Right cardiac atrium (tissue), 5 donors: ENCODE measurements around the gene ROCK2. TPM values are rescaled to one million over a fixed set of nuclear protein-coding genes. Genes with fewer than 3 reads are reported as not detected.
"Not testable (repeated sequence)": the region's sequence is repeated elsewhere in the genome, so short reads cannot be mapped to it uniquely, and the experiment has no call there.

Experiments used
- ATAC-seq, 2 donors: fragments of 200-7000 bp; cut with Tn5 transposase; one replicate each; pipeline versions ENCODE4 v1.8.0 to v1.9.1; 2020; ENCODE audit warnings: moderate library complexity in 2 of 2, mild to moderate bottlenecking in 1 of 2
- DNase-seq, 3 donors: peaks; one replicate each; pipeline ENCODE4 v3.0.0-alpha.2; 2020
- H3K27ac ChIP-seq: one replicate; pipeline ENCODE4 v1.5.1; 2013; ENCODE audit warnings: mild to moderate bottlenecking, low read length, control low read depth, moderate library complexity
- H3K27me3 ChIP-seq: one replicate; pipeline ENCODE4 v1.6.1; 2013; ENCODE audit not compliant: control insufficient read depth, insufficient read depth
- H3K4me1 ChIP-seq: one replicate; pipeline ENCODE4 v1.6.1; 2013; ENCODE audit warnings: low read length; ENCODE audit not compliant: control insufficient read depth, insufficient read depth
- H3K4me3 ChIP-seq: one replicate; pipeline ENCODE4 v1.5.1; 2013; ENCODE audit warnings: low read length, control low read depth
- H3K9me3 ChIP-seq: one replicate; pipeline ENCODE4 v1.6.1; 2013; ENCODE audit warnings: low read length; ENCODE audit not compliant: control insufficient read depth
- WGBS: extraction: QIAGEN DNeasy Blood & Tissue Kit; methylation state at CpG from one replicate; pipeline ENCODE4 v1.1.7; 2013; 5-methylcytosine and 5-hydroxymethylcytosine counted together
- intact Hi-C, 4 donors: fragments of 100-400 bp; cut with DNase I; formaldehyde crosslinking; loops; one replicate each; pipeline versions ENCODE4 v1.11.0 to v1.14.0; 2022 to 2023
- polyA plus RNA-seq: library from polyadenylated mRNA; stranded (reverse); fragments of 200-250 nt; gene quantifications from one replicate; pipeline ENCODE4 v1.2.3, GENCODE V29; 2013
- total RNA-seq, 4 donors: library from RNA; stranded (reverse); fragmentation: NEBNext Ultra II Directional; extraction: Animal tissue kit (Norgen Biotek cat#: 25700); gene quantifications; one replicate each; pipeline ENCODE4 v1.2.1, GENCODE V29; 2021
- donor health status: healthy with polysubstance abuse.
- donor health status: DM: no; HTN: yes; CAD: no.
- donor health status: DM: no; HTN: no; CAD: no.
- donor health status: DM: no; HTN: yes; CAD: no; lungs with severe emphysema.
- donor health status: DM: yes; HTN: yes; CAD: no.

Gene ROCK2
- total and polyA plus RNA-seq, 5 donors: 10.0 to 60.7 (median 40.4) TPM

DNA sequence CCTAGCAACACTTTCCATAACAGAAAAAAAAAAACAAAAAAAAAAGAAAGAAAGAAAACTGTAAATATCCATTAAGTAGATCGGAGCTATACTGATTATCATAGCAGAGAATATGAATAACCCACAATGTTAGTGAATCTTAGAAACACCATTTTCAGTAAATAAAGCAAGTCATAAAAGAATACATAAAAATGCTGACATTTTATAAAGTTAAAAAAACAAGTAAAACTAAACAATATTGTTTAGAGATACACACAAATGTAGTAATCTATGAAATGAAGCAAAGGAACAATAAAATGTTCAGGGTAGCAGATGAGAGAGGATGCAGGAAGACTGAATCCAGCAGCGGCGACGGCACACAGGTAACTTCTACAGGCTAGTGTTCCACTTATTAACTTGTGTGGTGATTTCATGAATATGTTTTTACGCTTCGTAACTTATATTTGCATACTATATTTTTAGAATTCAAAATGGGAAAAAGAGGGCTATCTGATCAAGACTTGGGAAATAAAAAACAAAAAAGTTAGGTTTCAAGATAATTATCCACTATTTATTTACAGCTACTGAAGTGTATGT, 4.8 kb downstream of the ROCK2 start:
- 75% methylated on average over 6 of the region's 6 CpGs for WGBS
- ATAC-seq (no peak), DNase-seq (no peak)
- intact Hi-C loops: loop anchor here (5.0 to 10.0 kb wide), 4 partner anchors 55 to 105 kb away; no protein-coding TSS in a partner anchor
- no peak overlapping the region for H3K4me3 ChIP-seq
- H3K27me3 ChIP-seq: no peaks in the 10 kb centered on the region
- H3K9me3 ChIP-seq: no peaks in the 10 kb centered on the region
- H3K27ac ChIP-seq: no peak overlapping the region
- peaks cover 1% of the 10 kb centered on the region for H3K4me1 ChIP-seq

- WGBS: 89% methylated on average over 5 of the region's 5 CpGs
- intact Hi-C loops: no loop called here
- Histone ChIP-seq H3K9me3 (no peaks in the 10 kb centered on the region), H3K4me1 (peaks cover 1% of the 10 kb centered on the region), H3K4me3 (no peak overlapping the region), H3K27ac (no peak overlapping the region), H3K27me3 (no peaks in the 10 kb centered on the region)
- no peak for DNase-seq
- no peak for ATAC-seq
These were observed 5.9 kb downstream of the ROCK2 start for GRCh38 chr2:11338580-11338979.

DNA sequence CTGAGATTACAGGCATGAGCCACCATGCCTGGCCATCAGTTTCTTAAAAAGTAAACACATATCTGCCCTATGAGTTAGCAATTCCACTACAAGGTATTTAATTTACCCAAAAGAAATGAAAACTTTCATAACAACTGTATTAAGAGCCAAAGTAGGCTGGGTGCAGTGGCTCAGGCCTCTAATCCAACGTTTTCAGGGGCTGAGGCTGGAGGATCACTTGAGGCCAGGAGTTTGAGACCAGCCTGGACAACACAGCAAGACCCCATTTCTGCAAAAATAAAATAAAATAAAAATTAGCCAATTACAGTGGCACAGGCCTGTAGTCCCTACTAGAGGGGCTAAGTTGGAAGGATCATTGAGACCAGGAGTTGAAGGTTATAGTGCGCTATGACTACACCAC, 6.5 kb downstream of the ROCK2 start:
- 93% methylated on average over 2 of the region's 2 CpGs for WGBS
- no peak overlapping the region for H3K27ac ChIP-seq
- intact Hi-C loops: no loop called here

GRCh38 chr2:11336189-11336588, 8.2 kb downstream of the ROCK2 start:
- no peak for ATAC-seq
- WGBS: 98% methylated on average over 1 of the region's 1 CpG
- Histone ChIP-seq H3K27ac (no peak overlapping the region), H3K4me3 (no peak overlapping the region), H3K4me1 (peaks cover 4% of the 10 kb centered on the region), H3K9me3 (no peaks in the 10 kb centered on the region), H3K27me3 (no peaks in the 10 kb centered on the region)
- no peak for DNase-seq
- intact Hi-C loops: no loop called here

More for the DNA sequence above, 6.5 kb downstream of the ROCK2 start:
- ATAC-seq (no peak), DNase-seq (no peak)
- peaks cover 1% of the 10 kb centered on the region for H3K4me1 ChIP-seq
- H3K4me3 ChIP-seq: no peak overlapping the region
- H3K9me3 ChIP-seq: no peaks in the 10 kb centered on the region
- no peaks in the 10 kb centered on the region for H3K27me3 ChIP-seq

DNA sequence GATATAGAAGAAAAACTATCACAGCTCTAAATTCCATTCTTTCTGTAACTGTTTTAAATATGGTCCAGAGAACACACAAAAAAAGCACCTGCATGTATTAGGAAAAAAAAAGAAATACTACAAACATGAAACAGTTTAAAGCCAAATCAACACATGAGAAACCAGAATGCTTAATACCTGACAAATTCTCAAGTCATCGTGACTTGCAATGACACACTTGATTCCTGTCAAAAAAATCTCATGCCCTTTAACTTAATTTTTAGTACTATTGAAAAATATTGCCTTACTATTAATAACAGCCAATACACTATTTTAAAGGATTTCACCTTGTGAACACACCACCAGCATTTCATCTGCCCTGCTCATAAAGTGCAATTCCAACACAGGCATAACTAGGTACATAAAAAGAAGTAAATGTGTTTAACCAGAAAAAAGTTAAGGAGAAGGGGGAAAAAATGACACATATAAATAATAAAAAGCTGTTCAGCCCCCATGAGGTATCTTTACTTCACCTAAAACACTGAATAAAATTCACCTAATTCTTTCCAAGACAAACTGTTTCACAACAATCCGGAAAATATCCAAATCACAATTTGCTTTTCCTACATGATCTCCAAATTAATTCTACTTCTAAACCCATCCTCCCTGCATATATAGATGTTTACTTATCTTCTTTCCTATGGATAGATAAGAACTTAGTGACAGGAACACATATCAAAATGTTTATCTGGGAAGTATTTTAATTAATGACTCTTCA, 10.8 kb downstream of the ROCK2 start:
- no peak overlapping the region for H3K4me3 ChIP-seq
- ATAC-seq (no peak), DNase-seq (no peak)
- no peak overlapping the region for H3K27ac ChIP-seq
- H3K9me3 ChIP-seq: no peaks in the 10 kb centered on the region
- intact Hi-C loops: no loop called here
- H3K27me3 ChIP-seq: no peaks in the 10 kb centered on the region
- H3K4me1 ChIP-seq: peaks cover 4% of the 10 kb centered on the region
- WGBS: 80% methylated on average over 2 of the region's 2 CpGs

- WGBS: 98% methylated on average over 1 of the region's 1 CpG
- H3K27ac ChIP-seq: no peak overlapping the region
- H3K27me3 ChIP-seq: no peaks in the 10 kb centered on the region
- ATAC-seq (no peak), DNase-seq (no peak)
- H3K4me1 ChIP-seq: peaks cover 2% of the 10 kb centered on the region
- no peak overlapping the region for H3K4me3 ChIP-seq
- H3K9me3 ChIP-seq: no peaks in the 10 kb centered on the region
- intact Hi-C loops: no loop called here
These were observed 11.8 kb downstream of the ROCK2 start for GRCh38 chr2:11332596-11332995.

DNA sequence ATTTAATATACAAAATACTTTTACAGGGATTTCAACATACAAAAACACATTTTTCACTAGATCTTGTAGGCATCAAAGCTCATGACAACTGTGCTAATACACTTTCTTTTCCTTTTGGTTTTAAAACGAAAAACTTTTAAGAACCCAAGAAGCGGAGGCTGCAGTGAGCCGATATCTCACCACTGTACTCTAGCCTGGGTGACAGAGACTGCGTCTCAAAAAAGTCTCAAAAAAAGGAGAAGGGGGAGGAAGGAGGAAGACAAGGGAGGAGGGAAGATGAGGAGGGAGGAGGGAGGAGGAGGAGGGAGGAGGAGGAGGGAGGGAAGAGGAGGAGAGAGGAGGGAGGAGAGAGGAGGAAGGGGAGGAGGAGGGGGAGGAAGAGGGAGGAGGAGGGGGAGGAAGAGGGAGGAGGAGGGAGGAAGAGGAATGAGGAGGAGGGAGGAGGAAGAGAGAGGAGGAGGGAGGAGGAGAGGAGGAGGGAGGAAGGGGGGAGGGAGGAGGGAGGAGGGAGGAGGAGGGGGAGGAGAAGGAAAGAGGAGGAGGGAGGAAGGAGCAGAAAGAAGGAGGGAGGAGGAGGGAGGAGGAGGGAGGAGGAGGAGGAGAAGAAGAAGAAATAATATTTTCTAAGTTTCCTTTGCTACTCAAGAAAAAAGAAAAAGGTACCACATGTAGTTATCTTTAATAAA, 13.8 kb downstream of the ROCK2 start:
- Histone ChIP-seq H3K27ac (no peak overlapping the region), H3K4me3 (peak overlapping the region; percentile 10), H3K27me3 (no peaks in the 10 kb centered on the region), H3K9me3 (no peaks in the 10 kb centered on the region), H3K4me1 (peaks cover 4% of the 10 kb centered on the region)
- ATAC-seq (no peak), DNase-seq (no peak)
- WGBS: 20% methylated on average over 4 of the region's 4 CpGs
- intact Hi-C loops: no loop called here

DNA sequence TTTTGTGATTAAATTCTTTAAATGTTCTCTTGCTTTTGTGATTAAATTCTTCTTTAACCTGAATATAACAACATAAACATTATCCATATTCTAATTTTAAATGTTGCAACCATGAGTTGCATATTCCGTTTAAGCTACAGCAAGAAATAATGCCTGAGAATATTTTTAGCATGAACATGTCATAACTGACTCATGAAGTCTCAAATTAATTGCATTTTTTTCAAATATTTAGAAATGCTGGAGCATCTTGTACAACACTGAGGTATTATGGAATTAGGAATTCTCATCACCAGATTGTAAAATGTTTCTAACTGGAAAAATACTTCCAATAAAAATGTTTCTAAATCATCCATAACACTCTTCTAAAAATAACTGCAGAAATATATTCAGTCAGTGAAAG, 14.7 kb downstream of the ROCK2 start:
- Histone ChIP-seq H3K9me3 (no peaks in the 10 kb centered on the region), H3K27me3 (no peaks in the 10 kb centered on the region), H3K4me3 (no peak overlapping the region), H3K4me1 (peaks cover 4% of the 10 kb centered on the region), H3K27ac (no peak overlapping the region)
- WGBS: 11% methylated on average over 1 of the region's 1 CpG
- ATAC-seq: no peak
- DNase-seq: no peak
- intact Hi-C loops: loop anchor here in 2 of 4 donors (10.0 kb wide), 2 partner anchors 55 to 65 kb away; no protein-coding TSS in a partner anchor

- H3K9me3 ChIP-seq, H3K27me3 ChIP-seq, H3K4me3 ChIP-seq, ATAC-seq, H3K27ac ChIP-seq, H3K4me1 ChIP-seq, DNase-seq: not testable (repeated sequence)
- 82% methylated on average over 1 of the region's 1 CpG for WGBS
- intact Hi-C loops: loop anchor here in 2 of 4 donors (10.0 kb wide), 2 partner anchors 54 to 64 kb away; no protein-coding TSS in a partner anchor
These were observed 15.9 kb downstream of the ROCK2 start for GRCh38 chr2:11328522-11328921.

- H3K27ac ChIP-seq: no peak overlapping the region
- no peak overlapping the region for H3K4me3 ChIP-seq
- ATAC-seq (no peak), DNase-seq (no peak)
- intact Hi-C loops: loop anchor here in 2 of 4 donors (10.0 kb wide), 2 partner anchors 53 to 63 kb away; no protein-coding TSS in a partner anchor
- no peaks in the 10 kb centered on the region for H3K27me3 ChIP-seq
- H3K4me1 ChIP-seq: peaks cover 4% of the 10 kb centered on the region
- WGBS: 74% methylated on average over 2 of the region's 2 CpGs
- no peaks in the 10 kb centered on the region for H3K9me3 ChIP-seq
These were observed 16.6 kb downstream of the ROCK2 start for GRCh38 chr2:11327871-11328270.

DNA sequence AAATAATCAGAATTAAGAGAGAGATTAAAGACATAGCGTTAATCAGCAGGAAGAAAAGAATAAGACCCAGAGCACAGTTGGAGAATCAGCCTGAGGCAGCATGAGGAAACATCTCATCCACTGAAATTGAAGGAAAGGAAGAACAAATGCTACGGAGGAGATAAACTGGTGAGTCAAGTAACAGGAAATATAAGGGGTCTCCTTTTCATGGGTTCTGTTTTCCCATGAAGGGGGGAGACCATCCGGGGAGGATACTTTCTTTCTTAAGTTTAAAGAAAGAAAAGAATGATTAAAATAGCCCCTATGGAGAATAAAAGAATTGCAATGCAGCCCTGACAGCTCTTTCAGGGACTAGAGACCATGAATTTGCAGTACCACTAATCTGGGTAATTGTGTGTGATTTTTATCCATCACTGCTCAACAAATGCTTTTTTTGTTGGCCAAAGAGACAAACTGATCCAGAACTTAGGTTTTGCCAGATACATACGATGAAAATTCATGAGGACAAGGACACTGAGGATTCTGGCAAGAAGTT, 17.7 kb downstream of the ROCK2 start:
- no peaks in the 10 kb centered on the region for H3K9me3 ChIP-seq
- H3K4me1 ChIP-seq: peaks cover 4% of the 10 kb centered on the region
- intact Hi-C loops: loop anchor here in 2 of 4 donors (10.0 kb wide), 2 partner anchors 52 to 62 kb away; no protein-coding TSS in a partner anchor
- no peak overlapping the region for H3K4me3 ChIP-seq
- H3K27me3 ChIP-seq: no peaks in the 10 kb centered on the region
- H3K27ac ChIP-seq: no peak overlapping the region
- 43% methylated on average over 4 of the region's 4 CpGs for WGBS
- no peak for DNase-seq
- no peak for ATAC-seq
